ENCODE data around the gene FNDC3B.

Gene FNDC3B

DNA sequence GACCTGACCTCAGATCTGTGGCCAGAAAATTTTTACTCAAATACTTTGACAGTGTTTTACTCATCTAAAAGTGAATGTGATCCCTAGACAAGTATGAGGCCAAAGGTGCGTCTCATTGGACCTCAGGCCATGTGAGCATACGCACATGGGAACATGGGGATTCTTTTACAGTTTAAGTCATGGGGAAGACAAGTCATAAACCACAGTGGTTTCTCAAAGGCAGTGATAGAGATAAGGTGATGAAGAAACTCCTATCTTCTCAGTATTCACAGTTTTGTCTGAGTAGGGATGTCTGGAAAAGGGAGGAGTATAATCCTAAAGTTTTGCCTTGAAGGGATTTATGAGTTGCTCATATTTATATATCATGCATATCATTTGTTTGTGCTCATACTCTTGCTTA is 173.8 kb downstream of the FNDC3B start:
- Histone ChIP-seq H3K9me2 (replicated peaks; ENCODE audit: low read depth, low read length) (no peaks in the 10 kb centered on the region), H3K4me2 (ENCODE audit: low read depth, low read length, poor library complexity, severe bottlenecking) (no peak overlapping the region), H3K9ac (ENCODE audit: low read depth, low read length, poor library complexity, severe bottlenecking) (no peak overlapping the region), H2AFZ (ENCODE audit: low read length) (no peak overlapping the region), H3K9me3 (ENCODE audit: insufficient read depth, low read depth, low read length) (no peaks in the 10 kb centered on the region), H3K36me3 (ENCODE audit: insufficient read depth, low read length) (no peaks in the 10 kb centered on the region), H3K4me3 (ENCODE audit: low read length, poor library complexity, severe bottlenecking) (no peak overlapping the region), H4K20me1 (ENCODE audit: insufficient read depth, low read length, poor library complexity, severe bottlenecking) (peaks cover 3% of the 10 kb centered on the region), H3K4me1 (ENCODE audit: insufficient read depth, low read length, poor library complexity, severe bottlenecking) (peaks cover 21% of the 10 kb centered on the region), H3K27me3 (ENCODE audit: insufficient read depth, low read length, poor library complexity, severe bottlenecking) (no peaks in the 10 kb centered on the region), H3K79me2 (ENCODE audit: insufficient read depth, low read length) (no peaks in the 10 kb centered on the region), H3F3A (ENCODE audit: low read depth) (no peaks in the 10 kb centered on the region)
- TF ChIP-seq EZH2phosphoT487 (IDR thresholded peaks at IDR 0.05; ENCODE audit: borderline replicate concordance), result no peak
- TF ChIP-seq, protein P1, sequence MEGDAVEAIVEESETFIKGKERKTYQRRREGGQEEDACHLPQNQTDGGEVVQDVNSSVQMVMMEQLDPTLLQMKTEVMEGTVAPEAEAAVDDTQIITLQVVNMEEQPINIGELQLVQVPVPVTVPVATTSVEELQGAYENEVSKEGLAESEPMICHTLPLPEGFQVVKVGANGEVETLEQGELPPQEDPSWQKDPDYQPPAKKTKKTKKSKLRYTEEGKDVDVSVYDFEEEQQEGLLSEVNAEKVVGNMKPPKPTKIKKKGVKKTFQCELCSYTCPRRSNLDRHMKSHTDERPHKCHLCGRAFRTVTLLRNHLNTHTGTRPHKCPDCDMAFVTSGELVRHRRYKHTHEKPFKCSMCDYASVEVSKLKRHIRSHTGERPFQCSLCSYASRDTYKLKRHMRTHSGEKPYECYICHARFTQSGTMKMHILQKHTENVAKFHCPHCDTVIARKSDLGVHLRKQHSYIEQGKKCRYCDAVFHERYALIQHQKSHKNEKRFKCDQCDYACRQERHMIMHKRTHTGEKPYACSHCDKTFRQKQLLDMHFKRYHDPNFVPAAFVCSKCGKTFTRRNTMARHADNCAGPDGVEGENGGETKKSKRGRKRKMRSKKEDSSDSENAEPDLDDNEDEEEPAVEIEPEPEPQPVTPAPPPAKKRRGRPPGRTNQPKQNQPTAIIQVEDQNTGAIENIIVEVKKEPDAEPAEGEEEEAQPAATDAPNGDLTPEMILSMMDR (conservative IDR thresholded peaks at IDR 0.05; ENCODE audit: low read length), result no peak

- no peaks in the 10 kb centered on the region for H3K27me3 ChIP-seq (ENCODE audit: insufficient read depth, low read length, poor library complexity, severe bottlenecking)
Measured at GRCh38 chr3:172213904-172214303, 174.5 kb downstream of the FNDC3B start.

GRCh38 chr3:172216267-172216666 is 176.9 kb downstream of the FNDC3B start:
- H2AFZ ChIP-seq (ENCODE audit: low read length), result no peak overlapping the region
- peaks cover 15% of the 10 kb centered on the region for H3K4me1 ChIP-seq (ENCODE audit: insufficient read depth, low read length, poor library complexity, severe bottlenecking)
- H3K4me3 ChIP-seq (ENCODE audit: low read length, poor library complexity, severe bottlenecking), result no peak overlapping the region
- no peak overlapping the region for H3K4me2 ChIP-seq (ENCODE audit: low read depth, low read length, poor library complexity, severe bottlenecking)
- no peaks in the 10 kb centered on the region for H3K79me2 ChIP-seq (ENCODE audit: insufficient read depth, low read length)
- no peaks in the 10 kb centered on the region for H3K9me2 ChIP-seq (replicated peaks; ENCODE audit: low read depth, low read length)
- no peaks in the 10 kb centered on the region for H3K9me3 ChIP-seq (ENCODE audit: insufficient read depth, low read depth, low read length)
- H3F3A ChIP-seq (ENCODE audit: low read depth), result no peaks in the 10 kb centered on the region
- no peaks in the 10 kb centered on the region for H3K27me3 ChIP-seq (ENCODE audit: insufficient read depth, low read length, poor library complexity, severe bottlenecking)
- TF ChIP-seq EZH2phosphoT487 (IDR thresholded peaks at IDR 0.05; ENCODE audit: borderline replicate concordance), result no peak
- TF ChIP-seq, protein P1 (conservative IDR thresholded peaks at IDR 0.05; ENCODE audit: low read length), result no peak
- no peaks in the 10 kb centered on the region for H3K36me3 ChIP-seq (ENCODE audit: insufficient read depth, low read length)
- H4K20me1 ChIP-seq (ENCODE audit: insufficient read depth, low read length, poor library complexity, severe bottlenecking), result peaks cover 3% of the 10 kb centered on the region
- no peak overlapping the region for H3K9ac ChIP-seq (ENCODE audit: low read depth, low read length, poor library complexity, severe bottlenecking)

More at GRCh38 chr3:172213904-172214303, 174.5 kb downstream of the FNDC3B start:
- no peak overlapping the region for H2AFZ ChIP-seq (ENCODE audit: low read length)
- no peak overlapping the region for H3K4me2 ChIP-seq (ENCODE audit: low read depth, low read length, poor library complexity, severe bottlenecking)
- no peaks in the 10 kb centered on the region for H3K9me2 ChIP-seq (replicated peaks; ENCODE audit: low read depth, low read length)
- no peaks in the 10 kb centered on the region for H3K36me3 ChIP-seq (ENCODE audit: insufficient read depth, low read length)
- H3K9ac ChIP-seq (ENCODE audit: low read depth, low read length, poor library complexity, severe bottlenecking), result no peak overlapping the region
- no peak for TF ChIP-seq EZH2phosphoT487 (IDR thresholded peaks at IDR 0.05; ENCODE audit: borderline replicate concordance)
- TF ChIP-seq, protein P1 (conservative IDR thresholded peaks at IDR 0.05; ENCODE audit: low read length), result no peak
- no peaks in the 10 kb centered on the region for H3F3A ChIP-seq (ENCODE audit: low read depth)
- peaks cover 3% of the 10 kb centered on the region for H4K20me1 ChIP-seq (ENCODE audit: insufficient read depth, low read length, poor library complexity, severe bottlenecking)
- H3K9me3 ChIP-seq (ENCODE audit: insufficient read depth, low read depth, low read length), result no peaks in the 10 kb centered on the region
- no peak overlapping the region for H3K4me3 ChIP-seq (ENCODE audit: low read length, poor library complexity, severe bottlenecking)
- peaks cover 20% of the 10 kb centered on the region for H3K4me1 ChIP-seq (ENCODE audit: insufficient read depth, low read length, poor library complexity, severe bottlenecking)
- H3K79me2 ChIP-seq (ENCODE audit: insufficient read depth, low read length), result no peaks in the 10 kb centered on the region

Data from Loucy (cell line).